Measurements from ENCODE around the gene SERPINA6.

Gene SERPINA6

DNA sequence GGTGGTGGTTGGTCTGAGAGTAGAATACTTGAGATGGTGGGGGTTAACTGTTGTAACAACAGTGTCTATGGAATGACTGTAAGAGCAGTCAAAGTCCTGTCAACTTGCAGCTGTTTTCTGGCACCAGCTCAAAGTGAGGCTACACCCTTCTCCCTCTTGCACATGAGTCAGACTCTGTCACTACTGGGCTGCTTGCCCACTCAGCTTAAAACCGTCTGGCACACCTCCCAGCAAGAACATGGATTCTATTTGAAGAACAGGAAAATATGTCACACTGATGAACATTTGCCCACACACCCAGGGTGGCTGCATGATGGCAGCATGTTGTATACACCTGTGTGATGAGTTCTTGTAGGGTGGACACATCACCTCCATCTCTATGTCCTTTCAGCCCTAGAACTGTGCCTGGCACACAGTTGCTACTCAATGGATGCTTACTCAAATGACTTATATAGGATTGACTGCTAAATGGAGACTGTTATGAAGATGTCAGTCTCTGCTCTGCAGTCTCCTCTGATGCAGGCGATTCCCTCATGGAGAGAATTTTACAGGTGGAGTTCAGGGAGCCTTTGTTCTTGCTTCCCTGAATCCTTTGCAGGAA is 19.3 kb upstream of the SERPINA6 start:
- no peak overlapping the region for H2BK120ac ChIP-seq (ENCODE audit: low read depth, low read length)
- no peak for DNase-seq
- H2BK5ac ChIP-seq (ENCODE audit: low read length): no peak overlapping the region
- no peaks in the 10 kb centered on the region for H3K79me2 ChIP-seq (ENCODE audit: control insufficient read depth, insufficient read depth, low read length)
- no peak overlapping the region for H3K56ac ChIP-seq (ENCODE audit: low read length)
- no peaks in the 10 kb centered on the region for H3K27me3 ChIP-seq (ENCODE audit: insufficient read depth, low read length, poor library complexity)
- no peak overlapping the region for H3K23ac ChIP-seq (ENCODE audit: low read length)
- H3K4ac ChIP-seq (ENCODE audit: low read depth, low read length): no peak overlapping the region
- H3K4me3 ChIP-seq (ENCODE audit: low read length): no peak overlapping the region
- no peaks in the 10 kb centered on the region for H3K36me3 ChIP-seq (ENCODE audit: control insufficient read depth, insufficient read depth, low read length)
- H3K27ac ChIP-seq (ENCODE audit: low read depth, low read length): no peak overlapping the region
- no peak overlapping the region for H2AK5ac ChIP-seq (ENCODE audit: low read length)
- WGBS (ENCODE audit: extremely low coverage, insufficient coverage, low lambda C conversion rate): no CpG with 5 or more reads among the region's 2 CpGs
- H3K9ac ChIP-seq (ENCODE audit: low read length): no peak overlapping the region
- H3K4me1 ChIP-seq (ENCODE audit: control insufficient read depth, low read depth, low read length): no peaks in the 10 kb centered on the region
- H4K8ac ChIP-seq (ENCODE audit: low read depth, low read length): no peak overlapping the region
- no peak overlapping the region for H2BK15ac ChIP-seq (replicated peaks; ENCODE audit: low read depth)
- no peak overlapping the region for H3K4me2 ChIP-seq (ENCODE audit: low read length)
- no peak overlapping the region for H3K18ac ChIP-seq (ENCODE audit: low read length)
- H4K5ac ChIP-seq (ENCODE audit: low read length): no peak overlapping the region
- no peaks in the 10 kb centered on the region for H3K79me1 ChIP-seq (ENCODE audit: low read length)

DNA sequence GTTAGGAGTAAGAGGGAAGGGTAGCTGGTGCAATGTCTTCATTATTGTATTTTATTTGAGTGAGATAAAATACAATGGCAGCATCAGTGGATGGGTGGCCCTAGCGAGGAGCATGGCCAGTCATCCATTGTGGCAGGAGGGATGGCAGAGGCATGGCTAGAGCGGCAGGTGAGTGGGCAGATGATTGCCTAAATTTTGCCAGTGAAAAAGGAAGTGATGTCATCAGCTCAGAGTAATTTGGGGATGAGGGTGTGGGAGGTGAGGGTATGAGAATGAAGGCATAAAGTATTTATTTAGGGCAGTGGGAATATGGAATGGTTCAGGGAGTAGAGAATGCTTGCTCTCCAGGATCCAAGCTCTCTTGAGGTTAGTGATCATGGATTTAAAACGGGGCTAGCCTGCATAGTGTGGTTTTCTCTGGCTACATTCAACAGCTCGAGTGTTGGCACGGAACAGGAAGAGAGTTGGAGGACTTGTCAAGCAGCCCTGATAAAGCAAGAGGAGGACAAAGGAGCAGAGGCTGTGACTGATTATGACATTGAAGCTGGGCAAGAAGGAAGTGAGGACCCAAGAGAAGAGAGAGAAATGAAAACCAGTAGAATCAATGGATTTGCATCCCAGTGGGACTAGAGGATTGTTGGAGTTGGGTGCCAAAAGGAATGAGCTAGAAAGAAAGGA is 18.7 kb upstream of the SERPINA6 start:
- no peak for DNase-seq
- Histone ChIP-seq H3K36me3 (ENCODE audit: control insufficient read depth, insufficient read depth, low read length) (no peaks in the 10 kb centered on the region), H3K79me2 (ENCODE audit: control insufficient read depth, insufficient read depth, low read length) (no peaks in the 10 kb centered on the region), H3K4me2 (ENCODE audit: low read length) (no peak overlapping the region), H2AK5ac (ENCODE audit: low read length) (no peak overlapping the region), H3K56ac (ENCODE audit: low read length) (no peak overlapping the region), H3K4ac (ENCODE audit: low read depth, low read length) (no peak overlapping the region), H3K79me1 (ENCODE audit: low read length) (no peaks in the 10 kb centered on the region), H2BK5ac (ENCODE audit: low read length) (no peak overlapping the region), H2BK15ac (replicated peaks; ENCODE audit: low read depth) (no peak overlapping the region), H2BK120ac (ENCODE audit: low read depth, low read length) (no peak overlapping the region), H4K8ac (ENCODE audit: low read depth, low read length) (no peak overlapping the region), H3K9ac (ENCODE audit: low read length) (no peak overlapping the region), H3K27ac (ENCODE audit: low read depth, low read length) (no peak overlapping the region), H3K18ac (ENCODE audit: low read length) (no peak overlapping the region), H3K27me3 (ENCODE audit: insufficient read depth, low read length, poor library complexity) (no peaks in the 10 kb centered on the region), H4K5ac (ENCODE audit: low read length) (no peak overlapping the region), H3K23ac (ENCODE audit: low read length) (no peak overlapping the region), H3K4me1 (ENCODE audit: control insufficient read depth, low read depth, low read length) (no peaks in the 10 kb centered on the region), H3K4me3 (ENCODE audit: low read length) (no peak overlapping the region)
- no CpG with 5 or more reads among the region's 5 CpGs for WGBS (ENCODE audit: extremely low coverage, insufficient coverage, low lambda C conversion rate)

DNA sequence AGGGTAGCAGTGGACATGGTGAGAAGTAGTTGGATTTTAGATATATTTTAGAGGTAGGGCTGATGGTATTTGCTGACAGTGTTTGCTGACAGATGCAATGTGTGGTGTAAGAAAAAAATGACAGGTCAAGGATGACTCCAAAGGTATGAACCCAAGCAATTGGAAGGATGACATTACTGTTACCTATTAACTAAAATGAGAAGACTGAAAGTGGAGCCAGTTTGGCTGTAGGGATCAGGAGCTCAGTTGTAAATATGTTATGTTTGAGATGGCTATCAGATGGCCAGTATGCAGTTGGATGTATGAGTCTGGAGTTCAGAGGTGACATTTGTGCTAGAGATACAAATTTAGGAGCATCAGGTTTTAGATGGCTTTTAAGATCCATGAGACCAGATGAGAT is 17.4 kb upstream of the SERPINA6 start:
- Histone ChIP-seq H3K18ac (ENCODE audit: low read length) (no peak overlapping the region), H2AK5ac (ENCODE audit: low read length) (no peak overlapping the region), H3K23ac (ENCODE audit: low read length) (no peak overlapping the region), H3K56ac (ENCODE audit: low read length) (no peak overlapping the region), H3K4me2 (ENCODE audit: low read length) (no peak overlapping the region), H3K4me1 (ENCODE audit: control insufficient read depth, low read depth, low read length) (no peaks in the 10 kb centered on the region), H2BK5ac (ENCODE audit: low read length) (no peak overlapping the region), H4K5ac (ENCODE audit: low read length) (no peak overlapping the region), H3K4me3 (ENCODE audit: low read length) (no peak overlapping the region), H3K36me3 (ENCODE audit: control insufficient read depth, insufficient read depth, low read length) (no peaks in the 10 kb centered on the region), H2BK15ac (replicated peaks; ENCODE audit: low read depth) (no peak overlapping the region), H3K27me3 (ENCODE audit: insufficient read depth, low read length, poor library complexity) (no peaks in the 10 kb centered on the region), H3K27ac (ENCODE audit: low read depth, low read length) (no peak overlapping the region), H3K9ac (ENCODE audit: low read length) (no peak overlapping the region), H4K8ac (ENCODE audit: low read depth, low read length) (no peak overlapping the region), H3K79me1 (ENCODE audit: low read length) (no peaks in the 10 kb centered on the region), H3K4ac (ENCODE audit: low read depth, low read length) (no peak overlapping the region), H3K79me2 (ENCODE audit: control insufficient read depth, insufficient read depth, low read length) (no peaks in the 10 kb centered on the region), H2BK120ac (ENCODE audit: low read depth, low read length) (no peak overlapping the region)
- no peak for DNase-seq

DNA sequence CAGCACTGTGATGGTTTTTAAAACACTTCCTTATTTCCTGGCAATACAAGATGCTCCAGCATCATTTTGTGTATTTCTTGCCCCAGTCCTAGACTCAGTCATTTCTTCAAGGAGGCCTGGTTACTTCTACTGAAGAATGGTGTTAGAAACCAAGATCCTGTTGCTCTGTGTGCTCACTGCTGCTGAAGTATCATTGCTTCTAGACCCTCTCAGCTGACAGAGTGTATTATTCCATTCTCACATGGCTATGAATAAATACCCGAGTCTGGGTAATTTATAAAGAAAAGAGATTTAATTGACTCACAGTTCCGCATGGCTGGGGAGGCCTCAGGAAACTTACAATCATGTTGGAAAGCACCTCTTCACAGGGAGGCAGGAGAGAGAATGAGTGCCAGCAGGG is 14.9 kb upstream of the SERPINA6 start:
- no peak overlapping the region for H3K56ac ChIP-seq (ENCODE audit: low read length)
- H3K27ac ChIP-seq (ENCODE audit: low read depth, low read length): no peak overlapping the region
- H3K36me3 ChIP-seq (ENCODE audit: control insufficient read depth, insufficient read depth, low read length): no peaks in the 10 kb centered on the region
- no peak overlapping the region for H3K23ac ChIP-seq (ENCODE audit: low read length)
- H3K4ac ChIP-seq (ENCODE audit: low read depth, low read length): no peak overlapping the region
- no peak overlapping the region for H3K4me2 ChIP-seq (ENCODE audit: low read length)
- DNase-seq: no peak
- WGBS (ENCODE audit: extremely low coverage, insufficient coverage, low lambda C conversion rate): no CpG with 5 or more reads among the region's 2 CpGs
- no peaks in the 10 kb centered on the region for H3K79me1 ChIP-seq (ENCODE audit: low read length)
- no peak overlapping the region for H3K9ac ChIP-seq (ENCODE audit: low read length)
- H3K4me1 ChIP-seq (ENCODE audit: control insufficient read depth, low read depth, low read length): no peaks in the 10 kb centered on the region
- H2BK5ac ChIP-seq (ENCODE audit: low read length): no peak overlapping the region
- no peak overlapping the region for H3K18ac ChIP-seq (ENCODE audit: low read length)
- no peaks in the 10 kb centered on the region for H3K27me3 ChIP-seq (ENCODE audit: insufficient read depth, low read length, poor library complexity)
- no peak overlapping the region for H4K5ac ChIP-seq (ENCODE audit: low read length)
- no peak overlapping the region for H2BK15ac ChIP-seq (replicated peaks; ENCODE audit: low read depth)
- no peak overlapping the region for H2AK5ac ChIP-seq (ENCODE audit: low read length)
- no peak overlapping the region for H2BK120ac ChIP-seq (ENCODE audit: low read depth, low read length)
- no peaks in the 10 kb centered on the region for H3K79me2 ChIP-seq (ENCODE audit: control insufficient read depth, insufficient read depth, low read length)
- H3K4me3 ChIP-seq (ENCODE audit: low read length): no peak overlapping the region
- no peak overlapping the region for H4K8ac ChIP-seq (ENCODE audit: low read depth, low read length)

DNA sequence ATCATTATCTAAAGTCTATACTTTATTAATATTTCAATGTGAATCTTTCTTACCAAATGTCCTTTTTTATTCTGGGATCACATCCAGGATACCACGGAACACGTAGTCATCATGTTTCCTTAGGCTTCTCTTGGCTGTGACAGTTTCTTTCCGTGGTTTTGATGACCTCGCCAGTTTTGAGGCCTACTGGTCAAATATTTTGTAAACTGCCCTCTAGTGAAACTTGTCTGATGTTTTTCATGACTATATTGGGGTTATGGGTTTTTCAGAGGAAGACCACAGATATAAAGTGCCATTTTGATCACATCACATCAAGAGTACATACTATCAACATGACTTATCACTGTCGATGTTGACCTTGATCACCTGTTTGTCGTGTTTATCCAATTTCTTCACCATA is 14.1 kb upstream of the SERPINA6 start:
- H3K27me3 ChIP-seq (ENCODE audit: insufficient read depth, low read length, poor library complexity): no peaks in the 10 kb centered on the region
- H2BK15ac ChIP-seq (replicated peaks; ENCODE audit: low read depth): no peak overlapping the region
- no peaks in the 10 kb centered on the region for H3K4me1 ChIP-seq (ENCODE audit: control insufficient read depth, low read depth, low read length)
- H3K4me2 ChIP-seq (ENCODE audit: low read length): no peak overlapping the region
- H2BK5ac ChIP-seq (ENCODE audit: low read length): no peak overlapping the region
- H3K9ac ChIP-seq (ENCODE audit: low read length): no peak overlapping the region
- H4K5ac ChIP-seq (ENCODE audit: low read length): no peak overlapping the region
- H3K18ac ChIP-seq (ENCODE audit: low read length): no peak overlapping the region
- no peak overlapping the region for H3K23ac ChIP-seq (ENCODE audit: low read length)
- no peak overlapping the region for H4K8ac ChIP-seq (ENCODE audit: low read depth, low read length)
- H3K79me1 ChIP-seq (ENCODE audit: low read length): no peaks in the 10 kb centered on the region
- H2AK5ac ChIP-seq (ENCODE audit: low read length): no peak overlapping the region
- no peak overlapping the region for H3K56ac ChIP-seq (ENCODE audit: low read length)
- no peak overlapping the region for H3K27ac ChIP-seq (ENCODE audit: low read depth, low read length)
- WGBS (ENCODE audit: extremely low coverage, insufficient coverage, low lambda C conversion rate): no CpG with 5 or more reads among the region's 6 CpGs
- H3K4me3 ChIP-seq (ENCODE audit: low read length): no peak overlapping the region
- H3K79me2 ChIP-seq (ENCODE audit: control insufficient read depth, insufficient read depth, low read length): no peaks in the 10 kb centered on the region
- no peak overlapping the region for H2BK120ac ChIP-seq (ENCODE audit: low read depth, low read length)
- no peak for DNase-seq
- no peak overlapping the region for H3K4ac ChIP-seq (ENCODE audit: low read depth, low read length)
- H3K36me3 ChIP-seq (ENCODE audit: control insufficient read depth, insufficient read depth, low read length): no peaks in the 10 kb centered on the region

DNA sequence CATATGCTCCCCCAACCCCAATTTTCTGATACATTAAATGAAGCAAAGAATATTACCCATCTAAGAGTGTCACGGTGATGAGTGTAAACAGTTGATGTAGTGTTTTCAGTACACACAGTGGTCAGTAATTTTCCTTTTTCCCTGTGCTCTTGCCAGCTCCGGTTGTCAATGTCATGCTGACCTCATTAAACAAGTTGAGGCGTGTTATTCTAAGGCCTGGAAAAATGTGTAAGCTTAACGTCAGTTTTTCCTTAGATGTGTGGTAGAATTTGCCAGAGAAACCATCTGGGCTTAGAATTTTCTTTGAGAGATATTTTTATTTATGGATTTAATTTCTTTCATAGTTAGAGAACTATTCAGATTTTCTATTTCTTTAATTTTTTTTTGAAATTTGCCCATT is 11.7 kb upstream of the SERPINA6 start:
- Histone ChIP-seq H3K18ac (ENCODE audit: low read length) (no peak overlapping the region), H4K5ac (ENCODE audit: low read length) (no peak overlapping the region), H3K27me3 (ENCODE audit: insufficient read depth, low read length, poor library complexity) (no peaks in the 10 kb centered on the region), H2BK120ac (ENCODE audit: low read depth, low read length) (no peak overlapping the region), H3K4me3 (ENCODE audit: low read length) (no peak overlapping the region), H3K23ac (ENCODE audit: low read length) (no peak overlapping the region), H3K4me1 (ENCODE audit: control insufficient read depth, low read depth, low read length) (no peaks in the 10 kb centered on the region), H2AK5ac (ENCODE audit: low read length) (no peak overlapping the region), H2BK15ac (replicated peaks; ENCODE audit: low read depth) (no peak overlapping the region), H3K79me1 (ENCODE audit: low read length) (no peaks in the 10 kb centered on the region), H2BK5ac (ENCODE audit: low read length) (no peak overlapping the region), H3K4me2 (ENCODE audit: low read length) (no peak overlapping the region), H4K8ac (ENCODE audit: low read depth, low read length) (no peak overlapping the region), H3K79me2 (ENCODE audit: control insufficient read depth, insufficient read depth, low read length) (no peaks in the 10 kb centered on the region), H3K9ac (ENCODE audit: low read length) (no peak overlapping the region), H3K56ac (ENCODE audit: low read length) (no peak overlapping the region), H3K36me3 (ENCODE audit: control insufficient read depth, insufficient read depth, low read length) (no peaks in the 10 kb centered on the region), H3K4ac (ENCODE audit: low read depth, low read length) (no peak overlapping the region), H3K27ac (ENCODE audit: low read depth, low read length) (no peak overlapping the region)
- DNase-seq: no peak
- WGBS (ENCODE audit: extremely low coverage, insufficient coverage, low lambda C conversion rate): no CpG with 5 or more reads among the region's 4 CpGs

All from mesendoderm (in vitro differentiated cells).